ENCODE measurements around the gene KRT7.

KRT7 gene

GRCh38 chr12:52220477-52220876 is 12.6 kb upstream of the KRT7 start:
- Histone ChIP-seq H3K79me2 (no peaks in the 10 kb centered on the region), H2AFZ (no peak overlapping the region), H3K36me3 (ENCODE audit: control insufficient read depth, insufficient read depth, low read length) (no peaks in the 10 kb centered on the region), H3K27me3 (ENCODE audit: control insufficient read depth, insufficient read depth, low read length) (no peaks in the 10 kb centered on the region), H3K4me1 (peaks cover 53% of the 10 kb centered on the region), H3K9ac (no peak overlapping the region), H3K27ac (no peak overlapping the region), H3K9me3 (ENCODE audit: control insufficient read depth, low read length) (no peaks in the 10 kb centered on the region), H3K4me2 (ENCODE audit: low read length) (no peak overlapping the region), H3K4me3 (ENCODE audit: low read depth, low read length) (no peak overlapping the region)
- no peak for TF ChIP-seq CTCF (IDR thresholded peaks at IDR 0.05)

GRCh38 chr12:52221070-52221781 is 11.8 kb upstream of the KRT7 start:
- H3K4me1 ChIP-seq: peaks cover 46% of the 10 kb centered on the region
- H3K36me3 ChIP-seq (ENCODE audit: control insufficient read depth, insufficient read depth, low read length): no peaks in the 10 kb centered on the region
- no peak overlapping the region for H3K4me3 ChIP-seq (ENCODE audit: low read depth, low read length)
- peak overlapping the region; percentile 12 for H2AFZ ChIP-seq
- TF ChIP-seq CTCF (IDR thresholded peaks at IDR 0.05): no peak
- no peak overlapping the region for H3K9ac ChIP-seq
- no peak overlapping the region for H3K27ac ChIP-seq
- no peak overlapping the region for H3K4me2 ChIP-seq (ENCODE audit: low read length)
- no peaks in the 10 kb centered on the region for H3K27me3 ChIP-seq (ENCODE audit: control insufficient read depth, insufficient read depth, low read length)
- H3K79me2 ChIP-seq: no peaks in the 10 kb centered on the region
- no peaks in the 10 kb centered on the region for H3K9me3 ChIP-seq (ENCODE audit: control insufficient read depth, low read length)

- no peaks in the 10 kb centered on the region for H3K9me3 ChIP-seq (ENCODE audit: control insufficient read depth, low read length)
- no peak overlapping the region for H3K4me3 ChIP-seq (ENCODE audit: low read depth, low read length)
- no peak overlapping the region for H3K4me2 ChIP-seq (ENCODE audit: low read length)
- H3K79me2 ChIP-seq: no peaks in the 10 kb centered on the region
- no peak overlapping the region for H3K9ac ChIP-seq
- no peak overlapping the region for H3K27ac ChIP-seq
- no peaks in the 10 kb centered on the region for H3K36me3 ChIP-seq (ENCODE audit: control insufficient read depth, insufficient read depth, low read length)
- peak; percentile 52 for TF ChIP-seq CTCF (IDR thresholded peaks at IDR 0.05)
- no peaks in the 10 kb centered on the region for H3K27me3 ChIP-seq (ENCODE audit: control insufficient read depth, insufficient read depth, low read length)
- peaks cover 39% of the 10 kb centered on the region for H3K4me1 ChIP-seq
- peak overlapping the region; percentile 54 for H2AFZ ChIP-seq
Observed at GRCh38 chr12:52221912-52222457, 11.1 kb upstream of the KRT7 start.

GRCh38 chr12:52222692-52223091 is 10.4 kb upstream of the KRT7 start:
- Histone ChIP-seq H3K27ac (no peak overlapping the region), H2AFZ (peak overlapping the region; percentile 54), H3K79me2 (no peaks in the 10 kb centered on the region), H3K27me3 (ENCODE audit: control insufficient read depth, insufficient read depth, low read length) (no peaks in the 10 kb centered on the region), H3K9me3 (ENCODE audit: control insufficient read depth, low read length) (no peaks in the 10 kb centered on the region), H3K36me3 (ENCODE audit: control insufficient read depth, insufficient read depth, low read length) (no peaks in the 10 kb centered on the region), H3K9ac (no peak overlapping the region), H3K4me3 (ENCODE audit: low read depth, low read length) (no peak overlapping the region), H3K4me1 (peaks cover 33% of the 10 kb centered on the region), H3K4me2 (ENCODE audit: low read length) (no peak overlapping the region)
- TF ChIP-seq CTCF (IDR thresholded peaks at IDR 0.05): no peak
